GM12878 (cell line): ENCODE measurements around the gene CD300E. TPM values are rescaled to one million over a fixed set of nuclear protein-coding genes. Genes with fewer than 3 reads are reported as not detected.

Experiments used
- ATAC-seq: fragments of 200-7000 bp; cut with Tn5 transposase; 3 replicates; pipeline ENCODE4 v1.9.1; 2020; ENCODE audit warnings: mild to moderate bottlenecking, moderate library complexity
- BruUV-seq: library from RNA; stranded (reverse); fragments of 400-500 nt; replicated peaks from 2 replicates; lab custom pipeline; 2021; lab: Mats Ljungman, UMichigan
- CTCF ChIA-PET: fragments of 300-600 bp; sonication (Branson Sonifier 250); formaldehyde crosslinking; extraction: SDS; loops from one replicate; lab custom pipeline; 2021; ENCODE audit warnings: inconsistent platforms; lab: Yijun Ruan, JAX
- POLR2A ChIA-PET: fragments of 350-600 bp; formaldehyde crosslinking; extraction: SDS; loops from one replicate; lab custom pipeline; 2021; ENCODE audit warnings: inconsistent platforms; lab: Charles Lee
- RAD21 ChIA-PET: fragments of 300-600 bp; sonication (Branson Sonifier 250); formaldehyde crosslinking; loops from one replicate; lab custom pipeline; 2023; ENCODE audit warnings: antibody characterized with exemption; ENCODE audit not compliant: unreplicated experiment; lab: Charles Lee
- SMC1A ChIA-PET: fragments of 300-600 bp; sonication (Branson Sonifier 250); formaldehyde crosslinking; loops from one replicate; lab custom pipeline; 2023; ENCODE audit not compliant: unreplicated experiment, uncharacterized antibody; lab: Charles Lee
- DNase-seq: peaks from one replicate; pipeline ENCODE4 v3.0.0-alpha.2; 2011; ENCODE audit warnings: low read depth, low spot score
- FAIRE-seq: peaks from 3 replicates; lab custom pipeline; 2011; peaks lifted over from hg19 to GRCh38; lab: Jason Lieb, UNC
- H2AFZ ChIP-seq: 2 replicates; pipeline ENCODE4 v1.6.0; 2011; ENCODE audit warnings: low read depth, low read length, control low read depth; ENCODE audit not compliant: control insufficient read depth
- H3K27ac ChIP-seq: 2 replicates; pipeline ENCODE4 v1.5.1; 2011; ENCODE audit warnings: control low read depth; ENCODE audit not compliant: control insufficient read depth, insufficient read depth
- H3K27me3 ChIP-seq, 2 experiments: replicated peaks in 1 of 2; 2 replicates each; pipeline versions ENCODE4 v1.6.0 to v1.6.1; 2011; ENCODE audit warnings: low read length in 1 of 2; ENCODE audit not compliant: control insufficient read depth in 2 of 2, insufficient read depth in 2 of 2
- H3K36me3 ChIP-seq, 2 experiments: 2 replicates each; pipeline ENCODE4 v1.5.1; 2011; ENCODE audit warnings: low read length in 1 of 2; ENCODE audit not compliant: control insufficient read depth in 2 of 2, insufficient read depth in 2 of 2
- H3K4me1 ChIP-seq: 2 replicates; pipeline ENCODE4 v1.6.1; 2011; ENCODE audit warnings: mild to moderate bottlenecking, low read length, moderate library complexity, mixed read lengths; ENCODE audit not compliant: control insufficient read depth, insufficient read depth
- H3K4me2 ChIP-seq: 2 replicates; pipeline ENCODE4 v1.6.0; 2011; ENCODE audit warnings: control low read depth; ENCODE audit not compliant: control insufficient read depth, insufficient read depth
- H3K4me3 ChIP-seq: fragments of 200-600 bp; sonication (generic); 2 replicates; pipeline ENCODE4 v1.5.1; 2016
- H3K79me2 ChIP-seq: 2 replicates; pipeline ENCODE4 v1.6.0; 2011; ENCODE audit warnings: low read length; ENCODE audit not compliant: control insufficient read depth, insufficient read depth
- H3K9ac ChIP-seq: 2 replicates; pipeline ENCODE4 v1.8.0; 2011; ENCODE audit warnings: low read length, control low read depth, mixed read lengths; ENCODE audit not compliant: control insufficient read depth, insufficient read depth
- H3K9me3 ChIP-seq: replicated peaks from 3 replicates; pipeline ENCODE4 v1.5.1; 2011; ENCODE audit warnings: mild to moderate bottlenecking, low read length; ENCODE audit not compliant: control insufficient read depth, insufficient read depth
- H4K20me1 ChIP-seq: 2 replicates; pipeline ENCODE4 v1.6.0; 2011; ENCODE audit not compliant: control insufficient read depth, insufficient read depth
- BMI1 ChIP-seq: fragments of 450-650 bp; IDR thresholded peaks from 2 replicates; pipeline ENCODE4 v1.6.1; 2016; ENCODE audit warnings: mild to moderate bottlenecking, moderate library complexity, borderline replicate concordance
- GABPA ChIP-seq: IDR thresholded peaks from 2 replicates; pipeline ENCODE4 v1.6.1; 2014; ENCODE audit warnings: antibody characterized with exemption, low read depth, mild to moderate bottlenecking, inconsistent platforms
- HDGF ChIP-seq: fragments of 450-650 bp; IDR thresholded peaks from 2 replicates; pipeline ENCODE4 v1.6.1; 2016; ENCODE audit warnings: antibody characterized with exemption
- JUND ChIP-seq: IDR thresholded peaks from 2 replicates; pipeline ENCODE4 v1.6.1; 2012; ENCODE audit warnings: low read depth, mild to moderate bottlenecking, low read length, improper control_type of control experiment, moderate library complexity
- MYB ChIP-seq: fragments of 150-350 bp; IDR thresholded peaks from 2 replicates; pipeline ENCODE4 v1.6.1; 2014; ENCODE audit warnings: mild to moderate bottlenecking, low read depth, low read length, borderline replicate concordance
- NFYA ChIP-seq: IDR thresholded peaks from 2 replicates; pipeline ENCODE4 v1.6.1; 2011; ENCODE audit warnings: low read depth, mild to moderate bottlenecking, low read length, improper control_type of control experiment, borderline replicate concordance
- NR2F1 ChIP-seq: fragments of 450-650 bp; conservative IDR thresholded peaks from 2 replicates; pipeline ENCODE4 v1.6.1; 2017; ENCODE audit warnings: mild to moderate bottlenecking
- PAX5 ChIP-seq: IDR thresholded peaks from 2 replicates; pipeline ENCODE4 v1.6.1; 2011; ENCODE audit warnings: low read depth, low read length, borderline replicate concordance
- POLR2A ChIP-seq: IDR thresholded peaks from 2 replicates; pipeline ENCODE4 v1.6.1; 2011; ENCODE audit warnings: low read depth, mild to moderate bottlenecking, low read length
- RCOR1 ChIP-seq: conservative IDR thresholded peaks from 2 replicates; pipeline ENCODE4 v1.6.1; 2012; ENCODE audit warnings: low read depth, low read length, improper control_type of control experiment
- SMARCA5 ChIP-seq: fragments of 450-650 bp; IDR thresholded peaks from 2 replicates; pipeline ENCODE4 v1.6.1; 2017; ENCODE audit warnings: mild to moderate bottlenecking
- SP1 ChIP-seq: IDR thresholded peaks from one replicate; pipeline ENCODE4 v1.6.1; 2011; ENCODE audit warnings: low read depth, low read length
- SRF ChIP-seq, 2 experiments: IDR thresholded peaks; 2 replicates each; pipeline ENCODE4 v1.6.1; 2011; ENCODE audit warnings: low read depth in 2 of 2, low read length in 2 of 2, mild to moderate bottlenecking in 1 of 2, moderate library complexity in 1 of 2
- TAF1 ChIP-seq: IDR thresholded peaks from 2 replicates; pipeline ENCODE4 v1.6.1; 2011; ENCODE audit warnings: mild to moderate bottlenecking, low read depth, low read length, borderline replicate concordance
- USF1 ChIP-seq: IDR thresholded peaks from 2 replicates; pipeline ENCODE4 v1.6.1; 2011; ENCODE audit warnings: borderline replicate concordance, low read depth, mild to moderate bottlenecking, moderate library complexity, mixed read lengths, low read length; ENCODE audit not compliant: insufficient read depth; ENCODE audit errors: extremely low read length
- YBX1 ChIP-seq: fragments of 450-650 bp; IDR thresholded peaks from 2 replicates; pipeline ENCODE4 v1.6.1; 2016; ENCODE audit warnings: antibody characterized with exemption
- ZZZ3 ChIP-seq: IDR thresholded peaks from 2 replicates; pipeline ENCODE4 v1.6.1; 2011; ENCODE audit warnings: low read depth; ENCODE audit not compliant: control insufficient read depth, insufficient read length
- WGBS: methylation state at CpG from one replicate; pipeline ENCODE4 v1.1.6; 2016; ENCODE audit warnings: low lambda C conversion rate; ENCODE audit not compliant: insufficient replicate concordance, insufficient coverage; ENCODE audit errors: missing lambda C conversion rate; 5-methylcytosine and 5-hydroxymethylcytosine counted together
- in situ Hi-C: fragments of 300-500 bp; cut with MboI; formaldehyde crosslinking; loops from 9 replicates; pipeline ENCODE4 v1.14.3; 2018; ENCODE audit warnings: mixed read lengths
- intact Hi-C: fragments of 100-400 bp; cut with micrococcal nuclease; formaldehyde crosslinking; loops from one replicate; pipeline ENCODE4 v1.14.2; 2022; ENCODE audit not compliant: unreplicated experiment
- polyA plus RNA-seq, 11 experiments: library from polyadenylated mRNA; depleted of rRNA in 4 of 11; unstranded in 6 of 11; stranded (reverse) in 5 of 11; fragments of >200 nt; fragmentation: Nextera tagmentation in 4 of 11; fragmentation: Illumina TruSeq in 1 of 11; extraction: Ambion mirVana in 4 of 11; extraction: Trizol in 1 of 11; gene quantifications; 1 replicate in 1 of 11; 2 replicates in 10 of 11; pipeline versions ENCODE4 v1.2.1 to v1.2.3, GENCODE V29; 2011 to 2016; ENCODE audit warnings: inconsistent platforms in 2 of 11, missing spikeins in 2 of 11, low read depth in 1 of 11
- total RNA-seq, 4 experiments: library from RNA; depleted of rRNA in 3 of 4; stranded (reverse); fragments of >200 nt in 3 of 4; fragmentation: Illumina TruSeq in 1 of 4; extraction: Trizol in 1 of 4; gene quantifications; 2 replicates each; pipeline versions ENCODE4 v1.2.1 to v1.2.3, GENCODE V29; 2013 to 2021
- TF ChIP-seq, protein P1 (sequence below): fragments of 450-650 bp; formaldehyde crosslinking; IDR thresholded peaks from 2 replicates; pipeline ENCODE4 v1.4.0; 2022; ENCODE audit warnings: mild to moderate bottlenecking, moderate library complexity

The CD300E gene
- total and polyA plus RNA-seq, 10 of the 15 experiments (the other 5 are each of a cell fraction or from before 2014, with no cell fraction given): not detected

DNA sequence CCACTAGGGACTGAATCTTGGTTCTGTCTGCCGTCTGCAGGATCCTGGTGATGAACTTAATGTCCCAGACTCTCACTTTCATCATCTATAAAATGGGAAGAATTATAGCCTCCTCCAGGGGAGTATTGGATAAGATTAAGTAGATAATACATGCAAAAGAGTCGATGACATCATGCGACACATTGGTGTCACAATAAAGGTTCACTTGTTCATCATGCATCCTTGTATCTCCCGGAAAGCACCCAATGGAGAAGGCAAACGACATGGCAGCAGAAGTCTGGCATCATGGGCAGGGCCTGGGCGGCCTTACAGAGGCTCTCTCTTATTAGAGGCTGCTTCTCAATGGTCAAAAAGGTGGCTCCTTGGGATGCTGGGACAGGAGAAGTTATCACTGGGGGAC lies 35.1 kb upstream of the CD300E start:
- ChIA-PET RAD21 (interaction anchor here (2.1 to 7.6 kb wide), 4 partner anchors 28 to 101 kb away, joined by 5 to 299 read pairs (median 15); partner anchors contain the start of gene RAB37), POLR2A (interaction anchor here (0.6 to 2.5 kb wide), 2 partner anchors 78 to 215 kb away, joined by 3 to 37 read pairs; partner anchors contain the start of gene RAB37), SMC1A (interaction anchor here (1.9 to 5.2 kb wide), 3 partner anchors 79 to 96 kb away, joined by 7 to 152 read pairs (median 13); partner anchors contain the start of gene RAB37), CTCF (interaction anchor here (0.5 to 7.2 kb wide), 11 partner anchors 11 to 1103 kb away, joined by 3 to 349 read pairs (median 10); partner anchors contain the start of genes CD300H and RAB37)
- Histone ChIP-seq H3K9me3 (no peaks in the 10 kb centered on the region), H4K20me1 (no peaks in the 10 kb centered on the region), H3K4me1 (0 out of 2 replicates have a peak, but pooled peaks cover 2% of the 10 kb centered on the region), H3K27me3 (no peaks in the 10 kb centered on the region; a peak in 2 of 4 replicates), H3K79me2 (no peaks in the 10 kb centered on the region), H3K4me2 (no peak overlapping the region), H3K27ac (no peak overlapping the region), H3K4me3 (no peak overlapping the region), H3K36me3 (no peaks in the 10 kb centered on the region), H3K9ac (no peak overlapping the region), H2AFZ (no peak overlapping the region)
- no peak for DNase-seq
- TF ChIP-seq ZZZ3 (no peak), SRF (IDR thresholded peaks at IDR 0.05; ENCODE audit: low read depth in 2 of 2, low read length in 2 of 2) (no peak), NR2F1 (no peak), PAX5 (no peak), MYB (no peak), TAF1 (no peak), USF1 (no peak), YBX1 (no peak), HDGF (no peak), JUND (no peak), BMI1 (no peak), POLR2A (no peak), NFYA (no peak), RCOR1 (no peak), SMARCA5 (no peak), GABPA (no peak), SP1 (no peak)
- TF ChIP-seq, protein P1, sequence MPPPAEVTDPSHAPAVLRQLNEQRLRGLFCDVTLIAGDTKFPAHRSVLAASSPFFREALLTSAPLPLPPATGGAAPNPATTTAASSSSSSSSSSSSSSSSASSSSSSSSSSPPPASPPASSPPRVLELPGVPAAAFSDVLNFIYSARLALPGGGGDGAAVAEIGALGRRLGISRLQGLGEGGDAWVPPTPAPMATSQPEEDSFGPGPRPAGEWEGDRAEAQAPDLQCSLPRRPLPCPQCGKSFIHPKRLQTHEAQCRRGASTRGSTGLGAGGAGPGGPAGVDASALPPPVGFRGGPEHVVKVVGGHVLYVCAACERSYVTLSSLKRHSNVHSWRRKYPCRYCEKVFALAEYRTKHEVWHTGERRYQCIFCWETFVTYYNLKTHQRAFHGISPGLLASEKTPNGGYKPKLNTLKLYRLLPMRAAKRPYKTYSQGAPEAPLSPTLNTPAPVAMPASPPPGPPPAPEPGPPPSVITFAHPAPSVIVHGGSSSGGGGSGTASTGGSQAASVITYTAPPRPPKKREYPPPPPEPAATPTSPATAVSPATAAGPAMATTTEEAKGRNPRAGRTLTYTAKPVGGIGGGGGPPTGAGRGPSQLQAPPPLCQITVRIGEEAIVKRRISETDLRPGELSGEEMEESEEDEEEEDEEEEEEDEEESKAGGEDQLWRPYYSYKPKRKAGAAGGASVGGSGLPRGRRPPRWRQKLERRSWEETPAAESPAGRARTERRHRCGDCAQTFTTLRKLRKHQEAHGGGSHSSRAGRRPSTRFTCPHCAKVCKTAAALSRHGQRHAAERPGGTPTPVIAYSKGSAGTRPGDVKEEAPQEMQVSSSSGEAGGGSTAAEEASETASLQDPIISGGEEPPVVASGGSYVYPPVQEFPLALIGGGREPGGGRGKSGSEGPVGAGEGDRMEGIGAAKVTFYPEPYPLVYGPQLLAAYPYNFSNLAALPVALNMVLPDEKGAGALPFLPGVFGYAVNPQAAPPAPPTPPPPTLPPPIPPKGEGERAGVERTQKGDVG: no peak
- BruUV-seq: no TSS peak
- no peak for ATAC-seq
- WGBS: 42% methylated on average over 6 of the region's 6 CpGs
- in situ Hi-C loops: loop anchor here (5.0 kb wide), 1 partner anchor 79 kb away; the partner anchor contains the start of gene RAB37
- FAIRE-seq: no peak
- intact Hi-C loops: no loop called here
